DND-41 (cell line): ENCODE data around the gene TCEAL5.

Experiments used
- ATAC-seq: fragments of 200-7000 bp; cut with Tn5 transposase; 3 replicates; pipeline ENCODE4 v1.9.1; 2021; ENCODE audit warnings: low read depth; ENCODE audit not compliant: insufficient read depth
- DNase-seq: peaks from one replicate; pipeline ENCODE4 v3.0.0-alpha.2; 2020
- H2AFZ ChIP-seq: 2 replicates; pipeline ENCODE4 v1.6.0; 2012; ENCODE audit warnings: low read depth, low read length
- H3K27ac ChIP-seq: 2 replicates; pipeline ENCODE4 v1.5.1; 2012; ENCODE audit warnings: low read length, inconsistent platforms
- H3K27me3 ChIP-seq: fragments of 200-600 bp; sonication (generic); 2 replicates; pipeline ENCODE4 v1.6.0; 2012; ENCODE audit warnings: low read length, mild to moderate bottlenecking, inconsistent platforms; ENCODE audit not compliant: insufficient read depth, poor library complexity
- H3K36me3 ChIP-seq: 2 replicates; pipeline ENCODE4 v1.5.1; 2012; ENCODE audit warnings: low read length, inconsistent platforms; ENCODE audit not compliant: insufficient read depth
- H3K4me1 ChIP-seq: 2 replicates; pipeline ENCODE4 v1.5.1; 2012; ENCODE audit warnings: mild to moderate bottlenecking, low read length; ENCODE audit not compliant: insufficient read depth
- H3K4me2 ChIP-seq: 2 replicates; pipeline ENCODE4 v1.6.0; 2012; ENCODE audit warnings: mild to moderate bottlenecking, moderate library complexity, low read length, inconsistent platforms; ENCODE audit not compliant: insufficient read depth
- H3K4me3 ChIP-seq, 2 experiments: fragments of 200-600 bp in 1 of 2; shearing (Covaris generic) in 1 of 2; 2 replicates each; pipeline ENCODE4 v1.5.1; 2012 to 2016; ENCODE audit warnings: inconsistent platforms in 2 of 2, low read length in 2 of 2, mild to moderate bottlenecking in 2 of 2, low read depth in 1 of 2, moderate library complexity in 1 of 2
- H3K79me2 ChIP-seq: 2 replicates; pipeline ENCODE4 v1.6.0; 2012; ENCODE audit warnings: low read length, inconsistent platforms; ENCODE audit not compliant: insufficient read depth
- H3K9ac ChIP-seq: 2 replicates; pipeline ENCODE4 v1.6.0; 2012; ENCODE audit warnings: low read depth, mild to moderate bottlenecking, inconsistent platforms, low read length, moderate library complexity
- H3K9me3 ChIP-seq: 2 replicates; pipeline ENCODE4 v1.5.1; 2012; ENCODE audit warnings: low read length, moderate library complexity, mild to moderate bottlenecking, inconsistent platforms; ENCODE audit not compliant: insufficient read depth, severe bottlenecking
- H4K20me1 ChIP-seq: 2 replicates; pipeline ENCODE4 v1.6.0; 2012; ENCODE audit warnings: low read length; ENCODE audit not compliant: insufficient read depth
- EZH2 ChIP-seq: IDR thresholded peaks from 3 replicates; pipeline ENCODE4 v1.6.1; 2012; ENCODE audit warnings: borderline replicate concordance, low read depth, mild to moderate bottlenecking, moderate library complexity, low read length, inconsistent platforms; ENCODE audit not compliant: severe bottlenecking
- TF ChIP-seq, protein P1 (sequence below): IDR thresholded peaks from 2 replicates; pipeline ENCODE4 v1.5.1; 2012; ENCODE audit warnings: borderline replicate concordance, low read length, moderate library complexity, mild to moderate bottlenecking; ENCODE audit not compliant: poor library complexity, severe bottlenecking; ENCODE audit errors: extremely low read depth

TCEAL5 gene, protein sequence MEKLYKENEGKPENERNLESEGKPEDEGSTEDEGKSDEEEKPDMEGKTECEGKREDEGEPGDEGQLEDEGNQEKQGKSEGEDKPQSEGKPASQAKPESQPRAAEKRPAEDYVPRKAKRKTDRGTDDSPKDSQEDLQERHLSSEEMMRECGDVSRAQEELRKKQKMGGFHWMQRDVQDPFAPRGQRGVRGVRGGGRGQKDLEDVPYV

DNA sequence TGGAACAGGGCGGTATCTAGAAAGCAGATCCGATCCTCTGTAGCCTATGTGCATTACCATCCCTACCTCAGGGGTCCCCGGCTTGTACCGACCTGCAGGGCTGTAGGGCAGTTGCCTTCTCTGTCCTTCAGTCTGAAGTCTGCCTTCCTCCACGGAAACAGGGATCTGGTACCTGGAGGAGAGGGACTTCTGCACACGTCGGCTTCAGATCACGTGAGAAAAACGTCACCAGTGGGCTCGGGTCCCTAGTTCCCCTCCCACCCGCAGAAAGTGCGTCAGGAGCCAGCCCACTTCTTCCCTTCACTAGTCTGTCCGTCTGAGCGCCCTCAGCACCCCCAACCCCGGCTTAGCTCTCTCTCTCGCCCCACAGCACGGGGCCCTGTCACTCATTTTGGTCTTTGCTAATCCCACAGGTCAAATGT is at the start of gene TCEAL5:
TCEAL5 (minus strand) TSS at position 170 of the 422 bp plus-strand sequence. CDS start 2,187 bp downstream, outside the sequence.
- no peak within 1 kb of the TSS for H2AFZ ChIP-seq
- no peak within 1 kb of the TSS for H3K4me3 ChIP-seq
- H4K20me1 ChIP-seq = no peaks in the 10 kb centered on the region

DNA sequence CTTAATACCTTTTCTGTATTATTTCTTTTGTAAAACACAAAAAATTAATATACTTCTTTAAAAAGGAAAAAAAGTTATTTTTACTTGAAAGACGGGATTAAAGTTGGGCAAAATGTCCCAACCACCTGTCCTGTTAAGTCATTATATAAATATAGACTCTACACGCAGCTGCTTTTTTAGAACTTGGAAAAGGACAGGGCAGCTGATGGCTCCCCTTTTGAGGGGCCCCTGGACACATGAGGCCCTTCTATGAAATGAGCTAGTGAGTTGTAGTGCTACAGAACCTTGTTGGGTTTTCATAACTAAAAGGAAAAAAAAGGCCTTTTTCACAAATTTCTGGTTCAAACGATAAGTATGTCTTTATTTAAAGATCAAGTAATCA is 34.8 kb upstream of the TCEAL5 start:
- ATAC-seq (no peak), DNase-seq (no peak)
- no peaks in the 10 kb centered on the region for H3K27me3 ChIP-seq
- no peaks in the 10 kb centered on the region for H3K9me3 ChIP-seq
- no peak overlapping the region for H3K4me3 ChIP-seq
- H2AFZ ChIP-seq = no peak overlapping the region
- H3K79me2 ChIP-seq = no peaks in the 10 kb centered on the region
- H3K4me2 ChIP-seq = no peak overlapping the region
- TF ChIP-seq, protein P1, sequence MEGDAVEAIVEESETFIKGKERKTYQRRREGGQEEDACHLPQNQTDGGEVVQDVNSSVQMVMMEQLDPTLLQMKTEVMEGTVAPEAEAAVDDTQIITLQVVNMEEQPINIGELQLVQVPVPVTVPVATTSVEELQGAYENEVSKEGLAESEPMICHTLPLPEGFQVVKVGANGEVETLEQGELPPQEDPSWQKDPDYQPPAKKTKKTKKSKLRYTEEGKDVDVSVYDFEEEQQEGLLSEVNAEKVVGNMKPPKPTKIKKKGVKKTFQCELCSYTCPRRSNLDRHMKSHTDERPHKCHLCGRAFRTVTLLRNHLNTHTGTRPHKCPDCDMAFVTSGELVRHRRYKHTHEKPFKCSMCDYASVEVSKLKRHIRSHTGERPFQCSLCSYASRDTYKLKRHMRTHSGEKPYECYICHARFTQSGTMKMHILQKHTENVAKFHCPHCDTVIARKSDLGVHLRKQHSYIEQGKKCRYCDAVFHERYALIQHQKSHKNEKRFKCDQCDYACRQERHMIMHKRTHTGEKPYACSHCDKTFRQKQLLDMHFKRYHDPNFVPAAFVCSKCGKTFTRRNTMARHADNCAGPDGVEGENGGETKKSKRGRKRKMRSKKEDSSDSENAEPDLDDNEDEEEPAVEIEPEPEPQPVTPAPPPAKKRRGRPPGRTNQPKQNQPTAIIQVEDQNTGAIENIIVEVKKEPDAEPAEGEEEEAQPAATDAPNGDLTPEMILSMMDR = no peak
- TF ChIP-seq EZH2 = no peak
- no peaks in the 10 kb centered on the region for H3K36me3 ChIP-seq
- no peak overlapping the region for H3K27ac ChIP-seq
- no peaks in the 10 kb centered on the region for H3K4me1 ChIP-seq
- H4K20me1 ChIP-seq = no peaks in the 10 kb centered on the region
- no peak overlapping the region for H3K9ac ChIP-seq

More for the DNA sequence above, at the start of gene TCEAL5:
- Histone ChIP-seq H3K9ac (no peak within 1 kb of the TSS), H3K4me1 (no peaks in the 10 kb centered on the region), H3K27me3 (no peaks in the 10 kb centered on the region), H3K9me3 (no peaks in the 10 kb centered on the region), H3K4me2 (no peak within 1 kb of the TSS), H3K27ac (no peak within 1 kb of the TSS), H3K79me2 (no peaks in the 10 kb centered on the region), H3K36me3 (no peaks in the 10 kb centered on the region)
- no peak for DNase-seq
- no peak for ATAC-seq
- TF ChIP-seq, protein P1 = no peak
- no peak for TF ChIP-seq EZH2

DNA sequence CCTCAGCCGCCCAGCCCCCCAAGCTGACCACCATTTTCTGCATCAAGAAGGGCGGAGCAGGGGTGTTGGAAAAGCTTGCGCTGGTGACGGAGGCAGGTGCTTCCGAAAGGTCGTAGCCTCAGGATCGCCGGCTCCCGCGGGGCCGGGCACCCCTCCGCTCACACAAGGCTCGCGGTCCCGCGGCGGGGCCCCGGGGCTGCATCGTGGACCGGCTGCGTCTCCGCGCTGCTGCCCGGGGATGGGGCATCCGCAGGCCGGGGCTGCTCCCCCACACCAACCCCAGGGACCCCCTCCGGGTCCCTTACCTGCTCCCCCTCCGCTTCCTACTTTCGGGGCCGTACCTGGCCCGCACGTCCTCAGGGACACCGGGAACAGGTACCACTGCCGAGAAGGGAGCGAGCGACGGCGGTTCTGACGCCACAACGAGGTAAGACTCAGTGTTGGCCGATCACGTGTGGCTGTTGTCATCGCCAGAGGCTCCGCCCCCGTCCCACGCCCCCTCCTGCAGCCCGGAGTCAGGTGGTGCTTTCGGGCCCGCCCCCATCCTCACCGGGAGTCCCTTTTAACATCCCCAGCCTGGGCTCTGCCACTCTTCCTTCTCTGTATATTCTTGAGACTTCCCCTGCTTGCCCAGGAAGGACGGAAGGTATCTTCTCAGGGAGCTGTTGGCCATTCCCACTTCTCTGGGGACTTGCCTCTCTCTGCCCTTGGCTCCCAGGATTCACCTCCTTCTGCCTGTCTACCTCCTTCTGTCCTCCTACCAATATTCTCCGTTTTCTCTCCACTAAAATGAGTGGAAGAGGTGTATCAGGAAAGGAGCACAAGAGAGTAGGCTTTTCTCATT is 34.2 kb upstream of the TCEAL5 start, which contains the start of gene BEX2:
BEX2 (minus strand) TSS at position 436 of the 844 bp plus-strand sequence. CDS start 1,014 bp downstream, outside the sequence.
- H2AFZ ChIP-seq = no peak within 1 kb of the TSS
- H3K9me3 ChIP-seq = no peaks in the 10 kb centered on the region
- no peak within 1 kb of the TSS for H3K4me2 ChIP-seq
- no peaks in the 10 kb centered on the region for H3K27me3 ChIP-seq
- DNase-seq (no peak), ATAC-seq (no peak)
- no peaks in the 10 kb centered on the region for H3K36me3 ChIP-seq
- H3K79me2 ChIP-seq = no peaks in the 10 kb centered on the region
- H3K4me3 ChIP-seq = no peak within 1 kb of the TSS
- H3K9ac ChIP-seq = no peak within 1 kb of the TSS
- H3K27ac ChIP-seq = no peak within 1 kb of the TSS
- no peaks in the 10 kb centered on the region for H3K4me1 ChIP-seq
- no peak for TF ChIP-seq EZH2
- TF ChIP-seq, protein P1 = no peak
- no peaks in the 10 kb centered on the region for H4K20me1 ChIP-seq
